Muscle of leg (tissue), 11 donors: ENCODE measurements around the gene ABCD4. TPM values are rescaled to one million over a fixed set of nuclear protein-coding genes. Genes with fewer than 3 reads are reported as not detected.

Experiments
- DNase-seq: peaks from one replicate; pipeline ENCODE4 v3.0.0; 2013
- H3K27ac ChIP-seq: one replicate; pipeline ENCODE4 v1.5.1; 2013; ENCODE audit warnings: mild to moderate bottlenecking, low read length, control low read depth
- H3K27me3 ChIP-seq: one replicate; pipeline ENCODE4 v1.6.1; 2013; ENCODE audit warnings: low read length; ENCODE audit not compliant: control insufficient read depth, insufficient read depth
- H3K36me3 ChIP-seq: one replicate; pipeline ENCODE4 v1.6.1; 2013; ENCODE audit warnings: low read length; ENCODE audit not compliant: control insufficient read depth, insufficient read depth
- H3K4me1 ChIP-seq: one replicate; pipeline ENCODE4 v1.6.1; 2013; ENCODE audit warnings: low read length; ENCODE audit not compliant: control insufficient read depth, insufficient read depth
- H3K4me3 ChIP-seq: one replicate; pipeline ENCODE4 v1.5.1; 2013; ENCODE audit warnings: low read length, control low read depth
- H3K9me3 ChIP-seq: replicated peaks from 2 replicates; pipeline ENCODE4 v1.6.1; 2013; ENCODE audit warnings: low read depth, low read length; ENCODE audit not compliant: control insufficient read depth
- WGBS: methylation state at CpG from one replicate; pipeline ENCODE4 v1.1.5; 2013; ENCODE audit warnings: missing lambda C conversion rate; ENCODE audit not compliant: insufficient coverage; 5-methylcytosine and 5-hydroxymethylcytosine counted together
- polyA plus RNA-seq, 8 donors: library from polyadenylated mRNA; unstranded; fragments of 120-200 nt; gene quantifications; one replicate each; pipeline versions ENCODE4 v1.2.1 to v1.2.3, GENCODE V29; 2013; ENCODE audit warnings: inconsistent platforms in 1 of 8, low replicate concordance in 1 of 8; ENCODE audit not compliant: insufficient read length in 8 of 8, insufficient read depth in 1 of 8
- total RNA-seq: library from RNA; stranded (reverse); fragments of 120-200 nt; gene quantifications from one replicate; pipeline ENCODE4 v1.2.4, GENCODE V29; 2013

Gene ABCD4
- total and polyA plus RNA-seq, 9 donors: 33.5 to 71.0 (median 57.9) TPM

DNA sequence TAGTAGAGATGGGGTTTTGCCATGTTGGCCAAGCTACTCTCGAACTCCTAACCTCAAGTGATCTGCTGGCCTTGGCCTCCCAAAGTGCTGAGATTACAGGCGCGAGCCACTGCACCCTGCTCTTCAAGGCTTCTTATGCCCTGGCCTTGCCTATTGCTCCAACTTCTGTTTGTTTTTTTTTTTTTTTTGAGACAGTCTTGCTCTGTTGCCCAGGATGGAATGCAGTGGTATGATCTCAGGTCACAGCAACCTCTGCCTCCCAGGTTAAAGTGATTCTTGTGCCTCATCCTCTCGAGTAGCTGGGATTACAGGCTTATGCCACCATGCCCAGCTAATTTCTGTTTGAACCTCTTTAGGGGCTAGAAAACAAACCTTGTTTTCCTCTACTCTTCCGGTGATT is 6.0 kb upstream of the ABCD4 start:
- Histone ChIP-seq H3K27me3 (no peaks in the 10 kb centered on the region), H3K27ac (no peak overlapping the region), H3K36me3 (no peaks in the 10 kb centered on the region), H3K9me3 (no peaks in the 10 kb centered on the region), H3K4me1 (no peaks in the 10 kb centered on the region), H3K4me3 (no peak overlapping the region)
- 73% methylated on average over 2 of the region's 5 CpGs for WGBS
- no peak for DNase-seq

DNA sequence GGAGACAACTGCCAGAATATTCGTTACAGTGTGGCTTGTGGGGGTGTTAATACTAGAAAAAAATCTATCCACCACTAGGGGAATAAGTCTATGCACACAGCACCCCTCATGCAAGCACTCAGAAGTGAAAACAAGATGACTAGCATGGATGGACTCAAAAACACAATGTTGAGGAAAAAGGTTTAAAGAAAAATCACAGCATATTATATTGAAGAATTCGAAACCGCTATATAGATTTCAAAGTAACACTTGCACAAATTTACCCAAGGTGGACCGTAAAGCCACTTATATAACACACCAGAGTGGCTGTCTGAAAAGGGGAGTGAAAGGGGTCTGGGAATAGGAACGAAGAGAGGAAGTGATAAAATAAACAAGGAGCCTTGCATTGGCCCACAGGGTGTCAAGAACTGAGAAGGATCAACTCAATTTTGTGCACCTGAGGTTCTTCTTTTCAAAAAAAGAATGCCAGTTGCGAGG is 544 bp downstream of the ABCD4 start:
- 0% methylated on average over 2 of the region's 6 CpGs for WGBS
- H3K4me1 ChIP-seq: peaks cover 17% of the 10 kb centered on the region

DNA sequence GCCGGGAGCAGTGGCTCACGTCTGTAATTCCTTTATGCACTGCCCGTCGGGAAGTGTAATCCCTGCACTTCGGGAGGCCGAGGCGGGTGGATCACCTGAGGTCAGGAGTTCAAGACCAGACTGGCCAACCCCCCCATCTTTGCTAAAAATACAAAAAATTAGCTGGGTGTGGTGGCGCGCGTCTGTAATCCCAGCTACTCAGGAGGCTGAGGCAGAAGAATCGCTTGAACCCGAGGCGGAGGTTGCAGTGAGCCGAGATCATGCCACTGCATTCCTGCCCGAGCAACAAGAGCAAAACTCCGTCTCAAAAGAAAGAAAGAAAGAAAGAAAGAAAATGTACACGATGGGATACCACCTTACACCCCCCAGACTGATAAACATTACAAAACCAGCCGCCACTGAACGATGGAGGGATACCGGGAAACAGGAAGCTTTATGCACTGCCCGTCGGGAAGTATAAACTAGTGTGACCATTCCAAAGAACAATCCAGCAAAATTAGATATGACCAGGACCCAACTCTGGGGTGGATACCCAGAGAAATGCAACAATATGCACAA is 1.1 kb downstream of the ABCD4 start:
- Histone ChIP-seq H3K27ac (peak overlapping the region; percentile 97), H3K4me3 (peak overlapping the region; percentile 98), H3K4me1 (peaks cover 17% of the 10 kb centered on the region), H3K27me3 (no peaks in the 10 kb centered on the region), H3K9me3 (no peaks in the 10 kb centered on the region), H3K36me3 (peaks cover 31% of the 10 kb centered on the region)
- WGBS: 14% methylated on average over 6 of the region's 22 CpGs
- no peak for DNase-seq

More for the DNA sequence above, 544 bp downstream of the ABCD4 start:
- H3K27ac ChIP-seq: peak overlapping the region; percentile 97
- H3K36me3 ChIP-seq: peaks cover 26% of the 10 kb centered on the region
- H3K9me3 ChIP-seq: no peaks in the 10 kb centered on the region
- peak; percentile 59 for DNase-seq
- H3K27me3 ChIP-seq: no peaks in the 10 kb centered on the region
- peak overlapping the region; percentile 98 for H3K4me3 ChIP-seq

DNA sequence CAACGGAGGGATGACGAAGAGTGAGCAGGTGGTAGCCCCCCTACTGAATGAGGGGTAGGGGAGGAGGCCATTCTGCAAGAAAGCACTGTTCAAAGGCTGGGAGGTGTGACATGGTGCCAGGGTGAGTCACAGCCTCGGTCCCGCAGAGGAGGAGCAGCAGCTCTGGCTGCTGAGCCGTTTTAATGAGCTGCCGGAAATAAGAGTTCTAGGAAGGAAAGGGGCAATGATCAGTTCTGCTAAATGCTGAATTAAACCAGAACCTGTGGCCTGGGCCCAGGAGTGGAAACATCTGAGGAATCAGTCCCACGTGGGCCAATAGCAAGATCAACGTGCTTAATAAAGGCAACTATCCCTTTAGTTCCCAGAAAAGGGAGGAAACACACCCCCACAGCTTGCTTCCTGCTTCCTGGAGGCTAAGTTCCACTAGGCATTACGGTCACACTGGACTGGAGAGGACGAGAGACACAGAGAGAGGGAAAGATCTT is 3.6 kb downstream of the ABCD4 start:
- peaks cover 17% of the 10 kb centered on the region for H3K4me1 ChIP-seq
- peak; percentile 67 for DNase-seq

DNA sequence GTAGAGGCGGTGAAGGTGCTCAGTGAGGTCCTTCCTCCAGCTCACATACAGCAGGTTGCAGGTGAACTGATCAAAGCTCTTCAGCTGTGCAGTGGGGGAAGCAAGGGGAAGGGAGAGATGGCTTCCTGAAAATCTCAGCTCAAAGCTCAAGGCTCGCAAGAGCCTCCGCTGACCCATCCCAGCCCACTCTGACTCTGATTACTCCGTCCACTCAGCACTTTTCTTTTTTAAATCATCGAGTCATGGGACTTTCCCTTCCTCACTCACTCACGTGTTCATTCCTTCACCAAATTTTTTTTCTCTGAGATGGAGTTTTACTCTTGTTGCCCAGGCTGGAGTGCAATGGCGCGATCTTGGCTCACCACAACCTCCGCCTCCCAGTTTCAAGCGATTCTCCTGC is 4.7 kb downstream of the ABCD4 start:
- Histone ChIP-seq H3K27me3 (no peaks in the 10 kb centered on the region), H3K4me1 (peaks cover 13% of the 10 kb centered on the region), H3K27ac (no peak overlapping the region), H3K4me3 (no peak overlapping the region), H3K36me3 (peaks cover 65% of the 10 kb centered on the region), H3K9me3 (no peaks in the 10 kb centered on the region)
- 79% methylated on average over 5 of the region's 10 CpGs for WGBS
- no peak for DNase-seq

More for the DNA sequence above, 3.6 kb downstream of the ABCD4 start:
- WGBS: 55% methylated on average over 8 of the region's 10 CpGs
- no peaks in the 10 kb centered on the region for H3K27me3 ChIP-seq
- no peaks in the 10 kb centered on the region for H3K9me3 ChIP-seq
- peak overlapping the region; percentile 64 for H3K27ac ChIP-seq
- no peak overlapping the region for H3K4me3 ChIP-seq
- H3K36me3 ChIP-seq: peaks cover 56% of the 10 kb centered on the region

DNA sequence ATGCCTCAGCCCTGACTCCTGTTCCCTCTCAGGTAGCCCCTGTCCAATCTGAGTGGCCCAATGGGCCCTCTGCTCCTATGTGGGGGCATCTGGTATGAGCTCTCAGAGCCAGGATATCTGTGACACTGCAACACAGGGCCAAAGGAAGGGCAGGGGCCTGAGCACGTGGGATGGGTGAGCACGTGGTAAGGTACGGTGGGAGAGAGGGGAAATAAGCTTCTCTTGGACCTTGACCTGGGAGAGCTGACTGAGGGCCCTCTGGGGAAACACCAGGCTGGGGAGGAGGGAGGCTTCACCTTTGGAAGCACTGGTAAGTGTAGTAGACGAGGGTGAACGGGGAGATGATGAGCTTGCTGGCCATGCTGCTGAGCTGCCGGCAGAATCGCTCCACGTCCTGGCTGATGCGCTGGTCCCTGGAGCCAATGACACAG is 6.7 kb downstream of the ABCD4 start:
- peaks cover 84% of the 10 kb centered on the region for H3K36me3 ChIP-seq
- no peak for DNase-seq
- no peak overlapping the region for H3K4me3 ChIP-seq
- H3K27me3 ChIP-seq: no peaks in the 10 kb centered on the region
- no peaks in the 10 kb centered on the region for H3K9me3 ChIP-seq
- WGBS: 85% methylated on average over 6 of the region's 9 CpGs
- H3K27ac ChIP-seq: no peak overlapping the region
- H3K4me1 ChIP-seq: peaks cover 4% of the 10 kb centered on the region

DNA sequence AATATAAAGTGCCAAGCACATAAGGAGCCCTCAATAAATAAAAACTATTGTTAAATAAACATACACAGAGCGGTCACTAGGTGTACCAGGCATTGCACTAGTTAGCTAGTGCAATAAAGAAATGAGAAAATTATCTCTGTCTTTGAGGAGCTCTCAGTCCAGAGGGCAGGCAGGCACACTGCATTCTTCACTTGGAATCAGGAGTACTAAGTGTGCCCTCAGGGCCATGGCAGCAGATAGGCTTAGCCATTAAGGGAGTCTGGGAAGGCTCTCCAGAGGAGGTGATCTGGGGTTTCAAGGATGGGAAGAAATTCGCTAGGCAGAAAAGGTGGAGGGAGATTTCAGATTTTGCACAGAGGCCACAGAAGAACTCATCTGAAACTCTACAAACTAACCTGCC is 9.1 kb downstream of the ABCD4 start:
- H3K27ac ChIP-seq: no peak overlapping the region
- no peaks in the 10 kb centered on the region for H3K9me3 ChIP-seq
- peaks cover under 1% of the 10 kb centered on the region for H3K4me1 ChIP-seq
- H3K36me3 ChIP-seq: peaks cover 89% of the 10 kb centered on the region
- no peak overlapping the region for H3K4me3 ChIP-seq
- no peak for DNase-seq
- no peaks in the 10 kb centered on the region for H3K27me3 ChIP-seq
- WGBS: no CpG with 5 or more reads among the region's 2 CpGs

DNA sequence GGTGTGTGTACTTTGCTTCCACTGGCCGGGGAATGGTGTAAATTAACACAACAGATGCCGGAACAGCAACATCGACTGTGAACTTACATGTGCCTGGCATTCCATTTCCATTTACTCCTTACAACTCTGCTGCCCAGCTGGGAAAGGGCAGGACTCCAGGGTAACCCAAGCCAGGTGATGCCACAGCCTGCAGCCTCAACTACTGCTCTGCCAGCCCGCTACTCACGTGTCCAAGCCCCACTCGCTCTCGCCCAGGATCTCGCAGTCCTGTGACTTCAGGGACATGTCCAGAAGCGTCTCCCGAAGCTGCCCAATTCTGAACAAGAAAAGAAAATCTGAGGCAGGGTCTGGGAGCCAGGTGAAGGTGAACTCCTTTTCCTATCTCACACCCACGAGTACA is 10.7 kb downstream of the ABCD4 start:
- Histone ChIP-seq H3K4me1 (no peaks in the 10 kb centered on the region), H3K4me3 (no peak overlapping the region), H3K36me3 (peaks cover 93% of the 10 kb centered on the region), H3K27me3 (no peaks in the 10 kb centered on the region), H3K27ac (no peak overlapping the region), H3K9me3 (no peaks in the 10 kb centered on the region)
- WGBS: 88% methylated on average over 7 of the region's 11 CpGs
- no peak for DNase-seq

DNA sequence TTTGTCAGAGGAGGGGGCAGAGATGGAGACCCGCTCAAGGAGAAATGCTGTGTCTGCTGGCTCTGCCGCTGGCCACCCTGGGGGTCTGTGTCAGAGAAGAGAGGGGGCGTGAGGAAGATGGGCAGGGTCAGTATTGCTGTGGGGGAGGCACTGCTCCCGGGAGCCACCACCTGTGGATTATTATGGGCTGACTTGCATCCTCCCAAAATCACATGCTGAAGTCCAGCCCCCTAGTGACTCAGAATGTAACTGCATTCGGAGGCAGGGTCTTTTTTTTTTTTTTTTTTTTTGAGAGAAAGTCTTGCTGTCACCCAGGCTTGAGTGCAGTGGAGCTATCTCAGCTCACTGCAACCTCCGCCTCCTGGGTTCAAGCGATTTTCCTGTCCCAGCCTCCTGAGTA is 12.3 kb downstream of the ABCD4 start:
- Histone ChIP-seq H3K4me1 (no peaks in the 10 kb centered on the region), H3K27ac (no peak overlapping the region), H3K36me3 (peaks cover 91% of the 10 kb centered on the region), H3K4me3 (no peak overlapping the region), H3K27me3 (no peaks in the 10 kb centered on the region), H3K9me3 (no peaks in the 10 kb centered on the region)
- DNase-seq: no peak
- 90% methylated on average over 4 of the region's 7 CpGs for WGBS

DNA sequence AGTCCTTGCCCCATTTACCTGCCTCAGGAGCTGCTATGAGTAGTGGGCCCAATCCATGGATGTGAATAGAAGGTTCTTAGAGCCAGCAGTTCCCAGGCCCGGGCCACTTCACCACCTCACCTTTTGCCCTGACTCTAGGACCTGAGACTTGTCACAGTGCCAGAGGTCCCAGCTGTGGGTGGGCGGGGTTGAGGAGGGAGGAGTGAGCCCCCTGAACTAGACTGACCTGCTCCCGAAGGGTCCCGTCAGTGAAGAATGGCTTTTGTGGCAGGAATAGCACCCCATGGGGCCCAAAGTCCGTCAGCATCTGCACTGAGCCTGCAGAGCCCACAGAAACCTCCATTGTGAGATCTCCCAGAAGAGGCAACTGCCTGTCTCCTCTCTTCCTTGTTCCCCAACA is 12.9 kb downstream of the ABCD4 start:
- H3K36me3 ChIP-seq: peaks cover 89% of the 10 kb centered on the region
- no peak for DNase-seq
- no peaks in the 10 kb centered on the region for H3K9me3 ChIP-seq
- H3K27ac ChIP-seq: no peak overlapping the region
- 75% methylated on average over 4 of the region's 5 CpGs for WGBS
- H3K4me1 ChIP-seq: no peaks in the 10 kb centered on the region
- H3K27me3 ChIP-seq: no peaks in the 10 kb centered on the region
- H3K4me3 ChIP-seq: no peak overlapping the region

DNA sequence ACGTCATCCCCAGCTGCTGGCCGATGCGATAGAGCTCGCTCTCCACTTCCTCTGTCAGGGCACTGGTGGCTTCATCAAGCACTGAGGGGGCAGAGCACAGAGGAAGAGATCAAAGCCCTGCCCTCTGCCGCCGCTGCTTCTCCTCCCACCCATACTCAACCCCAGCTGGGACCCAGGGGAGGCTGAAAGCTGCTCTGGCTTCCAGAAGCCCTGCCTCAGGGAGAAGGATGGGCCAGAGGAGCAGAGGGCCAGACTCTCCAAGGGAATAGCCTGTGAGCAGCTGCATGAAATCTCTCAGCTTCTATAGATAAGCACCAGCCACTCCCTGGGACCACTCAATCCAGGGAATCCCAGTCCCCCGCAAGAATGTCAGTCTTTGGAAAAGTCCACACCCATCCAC is 16.0 kb downstream of the ABCD4 start:
- H3K9me3 ChIP-seq: no peaks in the 10 kb centered on the region
- no peak overlapping the region for H3K4me3 ChIP-seq
- no peak overlapping the region for H3K27ac ChIP-seq
- peaks cover 78% of the 10 kb centered on the region for H3K36me3 ChIP-seq
- WGBS: 80% methylated on average over 4 of the region's 7 CpGs
- H3K27me3 ChIP-seq: no peaks in the 10 kb centered on the region
- no peak for DNase-seq
- no peaks in the 10 kb centered on the region for H3K4me1 ChIP-seq
